Hepatocyte (in vitro differentiated cells): Measurements from ENCODE around the gene DCAF8. TPM values are rescaled to one million over a fixed set of nuclear protein-coding genes. Genes with fewer than 3 reads are reported as not detected.

ENCODE experiments used
- DNase-seq: peaks from one replicate; pipeline ENCODE4 v3.0.0-alpha.2; 2016; ENCODE audit warnings: low spot score
- H2AFZ ChIP-seq: fragments of 200-600 bp; sonication (generic); 2 replicates; pipeline ENCODE4 v1.6.0; 2016; ENCODE audit warnings: antibody characterized with exemption, mild to moderate bottlenecking
- H3K27ac ChIP-seq: fragments of 200-600 bp; sonication (generic); 2 replicates; pipeline ENCODE4 v1.5.1; 2016; ENCODE audit warnings: mild to moderate bottlenecking
- H3K27me3 ChIP-seq: fragments of 200-600 bp; sonication (generic); 2 replicates; pipeline ENCODE4 v1.6.1; 2016
- H3K36me3 ChIP-seq: fragments of 200-600 bp; sonication (generic); replicated peaks from 2 replicates; pipeline ENCODE4 v1.5.1; 2016; ENCODE audit warnings: low read depth; ENCODE audit not compliant: insufficient read depth
- H3K4me1 ChIP-seq: fragments of 200-600 bp; sonication (generic); 2 replicates; pipeline ENCODE4 v1.5.1; 2016; ENCODE audit warnings: mild to moderate bottlenecking, moderate library complexity; ENCODE audit not compliant: insufficient read depth
- H3K4me2 ChIP-seq: fragments of 200-600 bp; sonication (generic); 2 replicates; pipeline ENCODE4 v1.6.0; 2016
- H3K4me3 ChIP-seq: fragments of 200-600 bp; sonication (generic); 2 replicates; pipeline ENCODE4 v1.5.1; 2016; ENCODE audit warnings: mild to moderate bottlenecking
- H3K79me2 ChIP-seq: fragments of 200-600 bp; sonication (generic); 2 replicates; pipeline ENCODE4 v1.6.0; 2017; ENCODE audit warnings: mild to moderate bottlenecking
- H3K9me2 ChIP-seq: fragments of 200-600 bp; sonication (generic); replicated peaks from 2 replicates; pipeline ENCODE4 v1.6.0; 2017; ENCODE audit warnings: mild to moderate bottlenecking; ENCODE audit not compliant: insufficient read depth
- H3K9me3 ChIP-seq: fragments of 200-600 bp; sonication (generic); 2 replicates; pipeline ENCODE4 v1.5.1; 2016; ENCODE audit warnings: low read depth, mild to moderate bottlenecking
- H4K20me1 ChIP-seq: fragments of 200-600 bp; sonication (generic); 2 replicates; pipeline ENCODE4 v1.6.0; 2016; ENCODE audit warnings: mild to moderate bottlenecking; ENCODE audit not compliant: insufficient read depth, poor library complexity, severe bottlenecking
- CTCF ChIP-seq: fragments of 200-600 bp; sonication (generic); IDR thresholded peaks from 2 replicates; pipeline ENCODE4 v1.5.1; 2016; ENCODE audit warnings: antibody characterized with exemption, mild to moderate bottlenecking; ENCODE audit not compliant: poor library complexity
- EZH2 ChIP-seq: fragments of 200-600 bp; sonication (generic); IDR thresholded peaks from 2 replicates; pipeline ENCODE4 v1.6.1; 2016; ENCODE audit warnings: antibody characterized with exemption, mild to moderate bottlenecking, borderline replicate concordance
- EZH2phosphoT487 ChIP-seq: fragments of 200-600 bp; sonication (generic); IDR thresholded peaks from one replicate; pipeline ENCODE4 v1.6.1; 2018; ENCODE audit warnings: antibody characterized with exemption, mild to moderate bottlenecking, low read depth, moderate library complexity; ENCODE audit not compliant: unreplicated experiment, severe bottlenecking
- WGBS: methylation state at CpG from one replicate; pipeline ENCODE4 v1.1.6; 2016; ENCODE audit warnings: low lambda C conversion rate; ENCODE audit errors: missing lambda C conversion rate; 5-methylcytosine and 5-hydroxymethylcytosine counted together
- polyA plus RNA-seq: library from polyadenylated mRNA; unstranded; fragments of >200 nt; fragmentation: Nextera tagmentation; extraction: Ambion mirVana; gene quantifications from 2 replicates; pipeline ENCODE4 v1.2.1, GENCODE V29; 2016
- total RNA-seq: library from RNA; depleted of rRNA; stranded (reverse); fragments of >200 nt; gene quantifications from 2 replicates; pipeline ENCODE4 v1.2.3, GENCODE V29; 2014

Gene DCAF8
- total and polyA plus RNA-seq, 2 experiments from 2014 or later = 95.1 to 110 TPM

DNA sequence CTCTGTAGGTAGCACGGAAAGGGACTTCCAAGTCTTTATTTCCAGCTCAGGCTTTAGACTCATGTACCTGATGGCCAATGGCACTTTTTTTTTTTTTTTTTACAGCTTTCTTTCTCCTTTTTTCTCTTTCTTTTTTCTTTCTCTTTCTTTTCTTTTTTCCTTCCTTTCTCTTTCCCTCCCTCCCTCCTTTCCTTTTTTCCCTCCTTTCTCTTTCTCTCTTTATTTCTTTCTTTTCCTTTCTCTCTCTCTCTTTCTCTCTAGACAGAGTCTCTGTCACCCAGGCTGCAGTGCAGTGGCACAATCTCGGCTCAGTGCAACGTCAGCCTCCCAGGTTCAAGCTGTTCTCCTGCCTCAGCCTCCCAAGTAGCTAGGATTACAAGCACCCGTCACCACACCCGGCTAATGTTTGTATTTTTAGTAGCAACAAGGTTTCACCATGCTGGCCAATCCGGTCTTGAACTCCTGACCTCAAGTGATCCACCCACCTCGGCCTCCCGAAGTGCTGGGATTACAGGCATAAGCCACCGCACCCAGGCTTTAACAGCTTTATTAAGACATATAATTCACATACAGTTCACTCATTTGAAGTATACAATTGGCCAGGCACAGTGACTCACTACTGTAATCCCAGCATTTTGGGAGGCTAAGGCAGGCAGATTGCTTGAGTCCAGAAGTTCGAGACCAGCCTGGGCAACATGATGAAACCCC, 5.1 kb upstream of the DCAF8 start:
- no peaks in the 10 kb centered on the region for H3K79me2 ChIP-seq
- no peak overlapping the region for H3K4me3 ChIP-seq
- H2AFZ ChIP-seq = no peak overlapping the region
- H3K27me3 ChIP-seq = no peaks in the 10 kb centered on the region
- DNase-seq = no peak
- no peak overlapping the region for H3K4me2 ChIP-seq
- H3K4me1 ChIP-seq = peaks cover 4% of the 10 kb centered on the region
- WGBS = 73% methylated on average over 10 of the region's 10 CpGs
- TF ChIP-seq EZH2 (no peak), EZH2phosphoT487 (no peak), CTCF (no peak)
- H3K9me2 ChIP-seq = no peaks in the 10 kb centered on the region
- H3K27ac ChIP-seq = no peak overlapping the region
- H4K20me1 ChIP-seq = no peaks in the 10 kb centered on the region
- H3K36me3 ChIP-seq = no peaks in the 10 kb centered on the region
- no peaks in the 10 kb centered on the region for H3K9me3 ChIP-seq

DNA sequence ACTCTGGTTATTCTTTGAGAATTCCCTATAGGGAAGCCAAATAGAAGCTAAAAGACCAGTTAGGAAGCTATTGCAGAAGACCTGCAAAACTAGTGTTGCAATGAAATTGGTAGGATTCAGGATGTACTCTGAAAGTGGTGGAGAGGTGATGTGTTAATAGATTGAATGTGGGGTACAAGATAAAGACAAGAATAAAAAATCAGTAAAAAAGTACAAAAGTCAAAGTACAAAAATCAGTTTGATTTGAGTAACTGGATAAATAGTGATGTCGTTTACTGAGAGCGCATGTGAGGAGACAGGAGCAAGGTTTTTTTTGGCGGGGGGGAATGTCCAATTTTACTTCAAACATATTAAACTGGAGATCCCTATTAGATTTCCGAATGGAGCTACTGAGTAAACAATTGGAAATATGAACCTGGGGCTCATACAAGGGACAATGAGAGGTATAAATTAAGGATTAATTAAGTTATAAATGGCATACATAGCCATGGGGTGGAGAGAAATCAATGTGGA, 2.5 kb upstream of the DCAF8 start:
- peaks cover 12% of the 10 kb centered on the region for H3K79me2 ChIP-seq
- H3K4me1 ChIP-seq = peaks cover 6% of the 10 kb centered on the region
- no peaks in the 10 kb centered on the region for H3K9me2 ChIP-seq
- no peak overlapping the region for H3K4me2 ChIP-seq
- H4K20me1 ChIP-seq = no peaks in the 10 kb centered on the region
- no peak overlapping the region for H3K27ac ChIP-seq
- no peak for TF ChIP-seq CTCF
- no peak for TF ChIP-seq EZH2phosphoT487
- no peak for TF ChIP-seq EZH2
- no peak overlapping the region for H3K4me3 ChIP-seq
- no peak for DNase-seq
- WGBS = 80% methylated on average over 4 of the region's 4 CpGs
- no peaks in the 10 kb centered on the region for H3K9me3 ChIP-seq
- no peaks in the 10 kb centered on the region for H3K27me3 ChIP-seq
- H2AFZ ChIP-seq = no peak overlapping the region
- no peaks in the 10 kb centered on the region for H3K36me3 ChIP-seq

DNA sequence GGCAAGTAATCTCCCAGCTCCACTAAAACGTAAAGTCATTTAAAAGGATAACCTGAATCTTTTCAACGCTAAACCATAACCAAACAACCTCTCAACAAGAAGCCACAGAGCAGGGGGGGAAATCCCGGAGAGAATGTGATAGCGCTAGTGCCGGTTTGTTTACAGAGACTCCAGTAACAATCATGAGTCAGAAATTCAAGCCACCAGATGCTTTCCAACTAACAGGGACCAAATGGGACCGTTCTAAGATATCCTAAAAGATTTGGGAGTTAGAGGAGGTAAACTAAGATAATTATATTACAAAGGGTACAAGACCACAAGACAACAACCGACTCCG, 825 bp downstream of the DCAF8 start:
- Histone ChIP-seq H3K9me2 (no peaks in the 10 kb centered on the region), H3K27ac (peak overlapping the region; percentile 93), H3K9me3 (no peaks in the 10 kb centered on the region), H3K79me2 (peaks cover 43% of the 10 kb centered on the region), H3K27me3 (no peaks in the 10 kb centered on the region), H3K4me2 (peak overlapping the region; percentile 67), H3K4me1 (peaks cover 26% of the 10 kb centered on the region), H2AFZ (peak overlapping the region; percentile 12), H3K4me3 (peak overlapping the region; percentile 7), H3K36me3 (no peaks in the 10 kb centered on the region), H4K20me1 (peaks cover 11% of the 10 kb centered on the region)
- TF ChIP-seq EZH2phosphoT487 (no peak), CTCF (no peak), EZH2 (no peak)
- DNase-seq = peak; percentile 86
- under 1% methylated on average over 8 of the region's 8 CpGs for WGBS
